Measurements from ENCODE around the gene ITGA2B. TPM values are rescaled to one million over a fixed set of nuclear protein-coding genes. Genes with fewer than 3 reads are reported as not detected.

The ITGA2B gene
- total RNA-seq, result 1.1 TPM

DNA sequence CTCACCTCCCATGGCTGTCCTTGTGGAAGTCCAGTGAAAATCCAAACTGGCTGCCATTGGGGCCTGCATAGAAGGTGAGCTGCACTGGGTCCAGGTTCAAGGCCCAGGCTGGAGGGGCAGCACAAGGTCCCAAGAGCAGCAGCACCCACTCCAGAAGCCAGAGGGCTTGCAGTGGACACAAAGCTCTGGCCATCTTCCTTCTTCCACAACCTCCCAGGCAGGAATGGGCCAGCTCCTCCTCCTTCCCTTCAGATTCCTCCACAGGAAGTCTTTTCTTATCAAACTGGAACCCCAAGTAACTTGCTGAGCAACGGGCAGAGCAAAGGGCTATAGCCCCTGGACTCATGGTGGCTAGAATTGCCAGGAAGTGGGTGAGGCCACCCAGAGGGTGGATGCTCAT is at the start of gene ITGA2B:
ITGA2B (minus strand) TSS at position 369 of the 400 bp plus-strand sequence; CDS start at position 193, 176 bp downstream.
- ATAC-seq, result no peak
- no peak for DNase-seq (ENCODE audit: low spot score)

GRCh38 chr17:44439168-44439567 is 49.7 kb upstream of the ITGA2B start:
- DNase-seq (ENCODE audit: low spot score), result no peak
- ATAC-seq, result no peak

DNA sequence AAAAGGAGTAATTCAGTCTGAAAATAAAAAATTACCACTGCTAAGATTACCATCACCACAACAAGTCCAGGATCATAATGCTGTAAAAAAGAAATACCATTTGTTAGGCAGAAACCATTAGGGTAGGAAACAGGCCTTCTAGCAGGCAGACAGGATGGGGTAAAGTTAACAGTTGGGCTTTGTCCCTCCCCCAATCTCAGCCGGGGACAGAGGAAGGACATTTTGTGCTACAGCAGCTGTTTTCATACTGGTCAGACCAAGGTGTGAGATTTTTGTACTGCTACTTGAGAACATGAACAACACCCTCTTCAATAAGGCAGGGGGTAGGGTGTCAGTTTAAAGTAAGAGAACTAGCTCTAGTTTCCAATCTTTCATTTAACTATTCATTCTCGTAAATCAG is 49.2 kb upstream of the ITGA2B start:
- no peak for DNase-seq (ENCODE audit: low spot score)
- peak; percentile 21 for ATAC-seq

GRCh38 chr17:44436336-44436735 is 46.9 kb upstream of the ITGA2B start:
- no peak for ATAC-seq

DNA sequence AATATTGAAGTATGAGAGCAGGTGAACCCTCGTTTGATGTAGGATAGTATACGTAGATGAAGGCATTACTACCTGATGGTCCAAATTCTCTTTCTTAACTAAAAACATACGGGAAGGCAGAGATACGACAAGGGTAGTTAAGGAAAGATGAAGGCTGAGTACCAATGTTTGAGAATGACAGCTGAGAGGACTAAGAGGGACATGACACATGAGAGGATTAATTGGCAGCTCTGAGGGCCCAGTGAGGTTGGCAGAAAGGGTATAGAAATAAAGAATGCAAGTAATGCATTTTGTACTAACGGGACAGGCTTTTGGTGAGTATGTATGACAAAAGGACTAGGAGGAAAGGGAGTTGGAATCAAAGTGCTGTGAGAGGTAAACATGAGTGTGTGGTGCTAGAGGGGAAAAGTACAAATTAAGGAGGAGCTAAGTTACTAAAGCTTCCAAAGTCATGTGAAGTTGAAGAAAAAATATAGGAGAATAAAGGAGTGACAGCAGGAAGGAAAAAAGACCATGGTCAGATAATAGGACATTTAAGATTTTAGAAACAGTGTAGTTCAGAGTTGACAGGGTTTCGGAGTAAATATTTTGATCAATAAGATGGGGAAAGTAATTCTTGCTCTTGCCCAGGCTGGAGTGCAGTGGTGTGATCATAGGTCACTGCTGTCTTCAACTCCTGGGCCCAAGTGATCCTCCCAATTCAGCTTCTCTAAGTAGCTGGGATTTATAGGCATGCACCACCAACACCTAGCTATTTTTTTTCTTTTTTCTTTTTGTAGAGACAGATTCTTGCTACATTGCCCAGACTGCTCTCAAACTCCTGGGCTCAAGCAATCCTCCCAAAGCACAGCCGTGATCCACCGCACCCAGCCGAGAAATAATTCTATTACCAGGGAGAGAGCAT is 43.1 kb upstream of the ITGA2B start:
- no peak for DNase-seq (ENCODE audit: low spot score)
- ATAC-seq, result no peak

More at GRCh38 chr17:44436336-44436735, 46.9 kb upstream of the ITGA2B start:
- no peak for DNase-seq (ENCODE audit: low spot score)

DNA sequence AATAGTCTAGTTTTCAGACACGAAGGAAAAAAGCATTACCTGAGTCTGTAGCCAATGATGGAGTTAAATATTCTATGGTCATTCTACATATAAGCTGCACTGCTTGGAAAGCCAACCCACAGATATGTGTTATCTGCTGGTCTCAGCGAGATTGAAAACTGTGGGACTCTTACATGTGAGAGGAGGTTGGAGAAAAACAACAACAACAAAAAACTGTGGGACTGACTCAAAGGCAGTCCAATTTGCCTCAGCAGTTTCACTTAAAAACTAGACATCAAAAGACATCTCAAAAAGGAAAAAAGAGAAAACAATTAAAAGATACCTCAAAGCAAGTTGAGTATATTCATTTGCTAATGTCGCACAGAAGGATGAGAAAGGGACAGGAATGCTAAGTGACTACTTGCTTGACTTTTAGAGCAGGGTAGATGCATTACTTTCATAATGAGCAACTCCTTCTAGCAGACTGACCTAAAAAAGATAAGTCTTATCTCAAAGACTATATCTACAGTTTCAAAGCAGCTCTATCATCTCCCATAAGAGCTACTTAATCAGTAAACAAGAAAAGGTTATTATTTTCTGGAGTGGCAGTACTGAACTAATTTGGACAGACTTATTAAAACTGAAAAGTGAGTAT is 35.5 kb upstream of the ITGA2B start:
- no peak for DNase-seq (ENCODE audit: low spot score)
- no peak for ATAC-seq

- ATAC-seq, result no peak
These were observed 28.1 kb upstream of the ITGA2B start for GRCh38 chr17:44417553-44417952.

DNA sequence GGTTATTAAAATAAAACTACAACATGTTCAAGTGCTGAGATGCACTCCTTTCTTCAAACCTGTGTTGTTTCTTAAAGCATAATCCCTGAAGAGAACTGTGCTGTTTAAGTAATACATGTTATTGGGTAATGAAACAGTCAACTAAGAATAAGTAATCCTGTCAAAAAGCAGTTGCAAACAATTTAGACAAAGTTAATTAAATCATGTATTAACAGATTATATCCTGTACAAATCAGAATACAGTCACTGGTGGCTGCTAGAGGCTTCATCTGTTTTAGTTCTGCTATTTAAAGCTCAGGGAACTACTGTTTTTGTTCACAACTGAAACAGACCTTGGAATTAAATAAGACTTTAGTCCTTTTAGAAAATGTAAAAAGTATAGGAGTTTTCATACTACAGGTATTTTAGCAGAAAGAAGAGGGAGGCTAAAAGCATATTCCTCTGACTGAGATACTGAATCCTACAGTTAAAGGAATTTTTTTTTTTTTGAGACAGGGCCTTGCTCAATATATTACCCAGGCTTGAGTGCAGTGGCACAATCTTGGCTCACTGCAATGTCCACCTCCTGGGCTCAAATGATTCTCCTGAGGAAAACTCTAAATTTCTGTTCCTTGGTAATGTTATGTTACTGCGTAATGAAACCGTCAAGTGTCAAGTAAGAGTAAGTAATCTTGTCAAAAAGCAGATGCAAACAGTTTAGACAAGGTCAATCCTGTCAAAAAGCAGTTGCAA is 27.3 kb upstream of the ITGA2B start:
- ATAC-seq (no peak), DNase-seq (ENCODE audit: low spot score) (no peak)

More at GRCh38 chr17:44417553-44417952, 28.1 kb upstream of the ITGA2B start:
- DNase-seq (ENCODE audit: low spot score), result no peak

GRCh38 chr17:44414394-44415155 is 25.1 kb upstream of the ITGA2B start:
- ATAC-seq, result no peak

GRCh38 chr17:44409309-44410028 is 20.0 kb upstream of the ITGA2B start:
- DNase-seq (ENCODE audit: low spot score) (no peak), ATAC-seq (no peak)

More at GRCh38 chr17:44414394-44415155, 25.1 kb upstream of the ITGA2B start:
- DNase-seq (ENCODE audit: low spot score), result no peak

DNA sequence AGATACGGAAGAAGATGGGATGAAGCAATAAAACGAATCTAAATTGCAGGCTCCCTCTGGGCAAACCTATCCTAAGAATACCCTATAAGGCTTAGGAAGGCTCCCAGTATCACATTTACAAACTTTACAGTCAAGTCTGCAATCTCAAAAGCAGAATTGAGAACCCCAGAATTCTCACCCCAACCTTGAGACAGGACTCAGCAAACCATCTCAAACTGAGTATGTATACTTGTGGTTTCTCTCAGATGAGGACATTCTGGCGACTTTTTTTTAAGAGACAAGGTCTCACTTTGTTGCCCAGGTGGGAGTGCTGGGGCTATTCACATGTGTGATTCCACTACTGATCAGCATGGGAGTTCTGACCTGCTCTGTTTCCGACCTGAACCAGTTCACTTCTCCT is 19.3 kb upstream of the ITGA2B start:
- DNase-seq (ENCODE audit: low spot score) (no peak), ATAC-seq (no peak)

DNA sequence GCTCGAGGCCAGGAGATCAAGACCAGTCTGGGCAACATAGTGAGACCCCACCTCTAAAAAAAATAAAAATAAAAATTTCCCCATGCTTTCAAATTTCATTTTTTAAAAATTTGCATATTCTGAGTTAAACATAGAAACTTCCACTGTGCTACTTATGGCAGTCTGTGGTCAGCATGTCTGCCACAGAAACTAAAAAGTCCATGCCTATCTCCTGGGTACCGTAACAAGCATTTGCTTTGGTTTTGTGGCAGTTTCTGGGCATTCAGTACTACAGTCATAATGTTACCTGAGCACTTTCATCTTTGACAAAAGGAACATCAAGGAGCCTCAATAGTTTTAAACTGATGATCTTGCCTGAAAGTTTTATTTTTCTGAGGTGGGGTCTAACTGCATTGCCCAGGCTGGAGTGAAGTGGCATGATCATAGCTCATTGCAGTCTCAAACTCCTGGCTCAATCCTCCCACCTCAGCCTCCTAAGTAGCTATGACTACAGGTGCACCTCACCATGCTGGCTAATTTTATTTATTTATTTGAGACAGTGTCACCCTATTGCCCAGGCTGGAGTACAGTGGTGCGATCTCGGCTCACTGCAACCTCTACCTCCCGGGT is 13.2 kb upstream of the ITGA2B start:
- no peak for ATAC-seq
- DNase-seq (ENCODE audit: low spot score), result no peak

DNA sequence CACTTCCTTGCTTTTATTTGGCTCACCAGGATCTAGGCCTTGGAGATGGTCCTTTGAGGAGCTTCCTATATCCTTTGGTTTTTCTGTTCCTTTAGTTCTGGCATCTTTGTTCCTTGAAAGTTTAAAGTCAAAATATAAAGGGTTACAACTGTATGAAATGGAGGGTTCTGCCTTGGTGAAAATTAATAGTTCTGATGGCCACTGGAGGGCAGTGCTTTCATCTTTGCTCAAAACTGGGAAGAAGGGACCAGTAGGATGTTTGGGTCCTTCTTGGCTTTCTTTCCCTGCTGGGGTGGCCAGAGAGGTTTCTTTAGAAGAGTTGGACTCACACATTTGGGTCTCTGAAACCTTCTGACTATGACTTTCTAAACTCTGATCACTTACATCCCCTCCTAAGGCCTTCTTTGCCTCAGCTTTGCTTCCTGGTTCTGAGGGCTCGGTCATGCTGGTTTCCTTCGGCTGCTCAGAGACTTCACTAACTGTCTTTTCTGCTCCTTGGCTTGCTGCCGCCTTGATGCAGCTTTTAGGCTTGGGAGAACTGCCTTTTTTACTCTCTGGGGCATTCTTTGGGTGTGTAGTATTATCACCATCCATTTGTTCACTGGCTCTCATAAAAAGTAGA is 10.9 kb upstream of the ITGA2B start:
- DNase-seq (ENCODE audit: low spot score), result no peak
- peak; percentile 63 for ATAC-seq

DNA sequence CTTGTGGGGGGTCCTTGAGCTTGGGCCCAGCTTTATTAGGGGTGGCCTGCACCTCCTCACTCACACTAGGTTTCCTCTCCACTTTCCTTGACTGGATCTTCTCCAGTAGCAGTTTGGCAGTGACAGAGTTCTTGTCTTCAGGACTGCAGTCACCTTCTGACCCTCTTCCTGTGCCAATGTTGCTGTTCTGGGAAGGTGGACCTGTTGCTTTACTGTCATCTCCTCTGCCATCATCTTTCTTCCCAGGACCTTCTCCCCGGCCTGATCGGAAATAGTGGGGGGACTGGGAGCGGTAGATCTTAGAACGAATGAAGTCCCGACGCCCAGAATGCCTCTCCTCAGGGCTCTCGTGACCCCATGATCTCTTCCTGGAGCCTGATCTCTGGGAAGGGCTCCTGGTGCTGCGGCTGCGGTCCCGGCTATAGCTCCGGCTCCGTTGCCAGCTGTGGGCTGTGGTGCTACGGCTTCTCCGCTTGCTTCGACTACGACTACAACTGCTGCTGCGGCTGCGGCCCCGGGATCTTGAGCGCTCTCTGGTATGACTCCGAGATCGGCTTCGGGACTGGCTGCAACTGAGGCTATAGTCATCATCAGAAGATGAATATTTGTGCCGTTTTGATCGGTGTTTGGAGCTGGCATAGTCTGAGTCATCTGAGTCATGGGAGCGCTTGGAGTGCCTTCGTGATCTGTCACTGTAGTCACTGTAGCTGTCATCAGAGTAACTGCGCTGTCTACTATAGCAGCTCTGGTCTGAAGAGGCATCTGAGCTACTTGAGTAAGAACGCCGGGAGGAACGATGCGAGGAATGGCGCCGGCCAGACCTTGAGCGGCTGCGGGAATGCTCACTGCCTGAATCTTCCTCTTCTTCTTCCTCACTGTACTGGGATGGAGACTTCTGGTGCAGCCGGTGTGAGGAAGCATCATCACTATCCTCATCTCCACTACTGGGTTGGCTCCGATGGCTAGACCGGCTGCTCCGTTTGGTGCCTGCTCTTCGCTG is 9.5 kb upstream of the ITGA2B start:
- no peak for DNase-seq (ENCODE audit: low spot score)
- ATAC-seq, result no peak

DNA sequence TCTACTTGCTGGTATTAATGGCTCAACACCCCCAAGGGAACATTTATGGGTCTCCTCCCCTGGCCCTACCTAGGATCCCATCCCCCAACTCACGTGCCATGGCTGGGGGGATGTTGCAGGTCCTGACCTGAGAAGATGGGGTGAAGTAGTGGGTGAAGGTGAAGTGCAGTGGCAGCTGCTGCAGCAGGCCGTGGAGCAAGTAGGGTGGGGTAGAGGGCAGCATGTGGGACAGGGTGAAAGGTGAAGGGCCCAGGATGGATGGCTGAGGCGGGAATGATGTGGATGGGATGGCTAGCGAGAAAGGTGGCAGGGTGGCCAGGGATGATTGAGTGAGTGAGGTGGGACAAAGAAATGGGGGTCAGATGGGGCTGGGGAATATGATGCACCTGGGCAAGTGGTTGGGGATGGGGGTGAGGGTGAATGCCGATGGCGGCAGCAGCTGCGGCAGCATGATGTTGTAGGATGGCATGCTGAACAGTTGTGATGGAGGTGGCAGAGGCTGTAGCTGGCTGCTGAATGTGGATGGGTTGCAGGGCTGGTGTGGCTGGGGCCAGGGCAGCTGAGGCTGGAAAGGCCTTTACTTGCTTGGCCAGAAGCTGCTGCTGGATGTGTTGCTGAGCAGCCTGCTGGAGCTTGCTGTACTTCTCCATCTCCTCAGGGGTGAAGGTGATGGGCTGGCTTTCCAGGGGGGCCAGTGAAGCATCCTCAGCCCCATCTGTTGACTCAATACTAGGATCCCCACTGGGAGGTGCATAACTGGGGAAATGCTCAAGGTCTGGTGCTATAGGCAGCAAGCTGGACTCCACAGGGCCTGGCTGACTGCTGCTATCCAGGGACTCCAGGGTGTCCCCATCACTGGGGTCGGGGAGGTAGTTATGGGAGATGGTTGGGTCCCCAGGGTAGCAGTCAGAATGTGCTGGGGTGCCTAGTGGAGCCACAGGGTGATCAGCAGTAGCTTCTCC is 8.3 kb upstream of the ITGA2B start:
- no peak for ATAC-seq
- no peak for DNase-seq (ENCODE audit: low spot score)

DNA sequence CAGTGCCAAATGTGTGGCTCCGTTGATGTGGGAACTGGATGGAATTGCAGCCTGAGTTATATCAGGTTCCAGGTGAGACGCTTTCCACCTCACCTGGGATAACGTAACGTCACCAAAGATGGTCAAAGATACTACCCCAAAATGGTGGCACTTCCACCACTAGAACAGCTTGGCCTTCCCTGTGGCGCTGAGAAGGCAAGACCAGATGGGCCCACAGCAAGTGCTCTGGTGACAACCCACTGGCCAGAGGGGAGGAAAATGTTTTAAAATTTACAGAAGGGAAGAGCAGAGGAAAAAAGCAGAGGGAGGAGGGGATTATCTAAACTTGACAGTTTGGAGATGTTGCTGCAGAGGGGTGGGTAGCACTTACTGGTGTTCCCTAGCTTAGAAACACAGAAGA is 7.5 kb upstream of the ITGA2B start:
- DNase-seq (ENCODE audit: low spot score) (no peak), ATAC-seq (no peak)

DNA sequence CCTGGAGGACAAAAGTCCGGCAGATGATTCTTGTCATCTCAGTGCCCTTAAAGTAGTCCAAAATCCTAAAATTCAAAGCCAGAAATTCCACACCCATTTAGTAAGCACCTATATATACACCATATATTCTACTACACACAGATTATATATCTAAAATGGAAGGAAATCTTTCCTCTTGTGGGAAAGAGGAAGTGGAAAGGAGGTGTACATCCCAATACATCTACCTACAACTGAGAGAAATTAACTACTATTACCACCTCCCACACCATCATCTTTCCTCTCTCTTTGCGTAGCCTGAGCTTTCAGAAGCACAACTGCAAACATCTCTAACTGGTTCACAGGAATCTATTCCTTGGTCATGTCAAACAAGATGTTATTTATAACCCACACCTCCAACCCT is 5.4 kb upstream of the ITGA2B start:
- ATAC-seq (no peak), DNase-seq (ENCODE audit: low spot score) (no peak)
